Measurements from ENCODE around the gene CLPTM1.
"Not testable (repeated sequence)": the region's sequence is repeated elsewhere in the genome, so short reads cannot be mapped to it uniquely, and the experiment has no call there.

CLPTM1 gene

GRCh38 chr19:44954649-44955504, at the start of gene CLPTM1:
Gene CLPTM1, plus strand, starts transcription at chr19:44955380. Its CDS starts 16 bp downstream, at chr19:44955396.
- DNase-seq, result peak; percentile 69

GRCh38 chr19:44905437-44906160, 49.6 kb upstream of the CLPTM1 start, which contains the start of gene APOE:
Gene APOE, plus strand, starts transcription at chr19:44905796. Its CDS starts 829 bp downstream, at chr19:44906625.
- no peak for DNase-seq

GRCh38 chr19:44907613-44908012, 47.6 kb upstream of the CLPTM1 start:
- no peak for DNase-seq

- no peak for DNase-seq
Observed at GRCh38 chr19:44908074-44908835, 46.9 kb upstream of the CLPTM1 start.

- DNase-seq, result no peak
Observed at GRCh38 chr19:44908836-44909261, 46.3 kb upstream of the CLPTM1 start.

GRCh38 chr19:44909775-44910174, 45.4 kb upstream of the CLPTM1 start:
- no peak for DNase-seq

- not testable (repeated sequence) for DNase-seq
Observed at GRCh38 chr19:44911896-44912295, 43.3 kb upstream of the CLPTM1 start.

- DNase-seq, result no peak
Observed at GRCh38 chr19:44912854-44913253, 42.3 kb upstream of the CLPTM1 start.

GRCh38 chr19:44913512-44914432, 41.4 kb upstream of the CLPTM1 start:
- DNase-seq, result not testable (repeated sequence)

GRCh38 chr19:44914433-44915206, 40.6 kb upstream of the CLPTM1 start, which contains the start of gene APOC1:
Gene APOC1, plus strand, starts transcription at chr19:44914608. Its CDS starts 284 bp downstream, at chr19:44914892.
- DNase-seq, result not testable (repeated sequence)

GRCh38 chr19:44924243-44924725, 30.9 kb upstream of the CLPTM1 start:
- DNase-seq, result no peak

GRCh38 chr19:44925114-44925891, 29.9 kb upstream of the CLPTM1 start:
- DNase-seq, result no peak

- DNase-seq, result not testable (repeated sequence)
Observed at GRCh38 chr19:44926245-44927077, 28.7 kb upstream of the CLPTM1 start.

GRCh38 chr19:44927746-44928145, 27.4 kb upstream of the CLPTM1 start:
- no peak for DNase-seq

- no peak for DNase-seq
Observed at GRCh38 chr19:44930088-44930487, 25.1 kb upstream of the CLPTM1 start.

GRCh38 chr19:44931541-44931940, 23.6 kb upstream of the CLPTM1 start:
- no peak for DNase-seq

- no peak for DNase-seq
Observed at GRCh38 chr19:44939668-44940067, 15.5 kb upstream of the CLPTM1 start.

GRCh38 chr19:44942067-44942571, 13.1 kb upstream of the CLPTM1 start, which contains the start of gene APOC4:
Gene APOC4, plus strand, starts transcription at chr19:44942237. Its CDS starts 41 bp downstream, at chr19:44942278.
- DNase-seq, result no peak

GRCh38 chr19:44943801-44944249, 11.4 kb upstream of the CLPTM1 start:
- DNase-seq, result no peak
